Cardiac fibroblast (primary cell): ENCODE measurements around the gene IMPG1.

ENCODE experiments used
- DNase-seq, 2 donors: peaks; one replicate each; pipeline versions ENCODE4 v3.0.0 to v3.0.0-alpha.2; 2010; ENCODE audit warnings: low read depth in 2 of 2
- H3K4me3 ChIP-seq, 2 donors: replicated peaks in 1 of 2; 1 replicate in 1 of 2; 2 replicates in 1 of 2; pipeline ENCODE4 v1.5.1; 2011; ENCODE audit warnings: low read depth in 2 of 2, low read length in 2 of 2, mild to moderate bottlenecking in 2 of 2, moderate library complexity in 1 of 2
- CTCF ChIP-seq: IDR thresholded peaks from one replicate; pipeline ENCODE4 v1.5.1; 2011; ENCODE audit warnings: low read depth, mild to moderate bottlenecking, low read length, inconsistent platforms

The IMPG1 gene

GRCh38 chr6:75876152-75876551 is 196.3 kb downstream of the IMPG1 start:
- no peak for DNase-seq
- TF ChIP-seq CTCF = no peak
- no peak overlapping the region for H3K4me3 ChIP-seq

- TF ChIP-seq CTCF = no peak
- no peak overlapping the region for H3K4me3 ChIP-seq
- DNase-seq = no peak
Measured at GRCh38 chr6:75874224-75874623, 198.2 kb downstream of the IMPG1 start.
